Keratinocyte (primary cell): ENCODE measurements around the gene THTPA. TPM values are rescaled to one million over a fixed set of nuclear protein-coding genes. Genes with fewer than 3 reads are reported as not detected.

Source experiments
- DNase-seq: peaks from one replicate; pipeline ENCODE4 v3.0.0-alpha.2; 2011; ENCODE audit warnings: low read depth, missing footprints, low spot score
- FAIRE-seq: peaks from 2 replicates; lab custom pipeline; 2011; peaks lifted over from hg19 to GRCh38; lab: Jason Lieb, UNC
- H2AFZ ChIP-seq: 2 replicates; pipeline ENCODE4 v1.6.0; 2012; ENCODE audit warnings: low read length, control low read depth, inconsistent platforms; ENCODE audit not compliant: control insufficient read depth
- H3K27ac ChIP-seq: 2 replicates; pipeline ENCODE4 v1.5.1; 2011; ENCODE audit warnings: low read length; ENCODE audit not compliant: control insufficient read depth, insufficient read depth
- H3K27me3 ChIP-seq: 3 replicates; pipeline ENCODE4 v1.6.0; 2011; ENCODE audit warnings: low read length; ENCODE audit not compliant: control insufficient read depth, insufficient read depth; ENCODE audit errors: extremely low read depth
- H3K36me3 ChIP-seq, 2 experiments: 2 replicates in 1 of 2; 3 replicates in 1 of 2; pipeline ENCODE4 v1.5.1; 2011; ENCODE audit warnings: low read length in 2 of 2, mild to moderate bottlenecking in 1 of 2; ENCODE audit not compliant: control insufficient read depth in 2 of 2, insufficient read depth in 2 of 2; ENCODE audit errors: extremely low read depth in 1 of 2
- H3K4me1 ChIP-seq: 3 replicates; pipeline ENCODE4 v1.5.1; 2011; ENCODE audit warnings: low read length; ENCODE audit not compliant: control insufficient read depth, insufficient read depth; ENCODE audit errors: extremely low read depth
- H3K4me2 ChIP-seq: 3 replicates; pipeline ENCODE4 v1.6.0; 2011; ENCODE audit warnings: low read depth, low read length; ENCODE audit not compliant: control insufficient read depth, insufficient read depth; ENCODE audit errors: extremely low read depth
- H3K4me3 ChIP-seq, 3 experiments: fragments of 200-600 bp in 1 of 3; sonication (generic) in 1 of 3; 2 replicates in 2 of 3; 3 replicates in 1 of 3; pipeline ENCODE4 v1.5.1; 2011 to 2016; ENCODE audit warnings: low read length in 3 of 3, mild to moderate bottlenecking in 3 of 3, control low read depth in 2 of 3, inconsistent platforms in 1 of 3, low read depth in 1 of 3, mixed read lengths in 1 of 3, mixed run types in 1 of 3, moderate library complexity in 1 of 3; ENCODE audit not compliant: control insufficient read depth in 2 of 3, insufficient read depth in 2 of 3; ENCODE audit errors: extremely low read depth in 1 of 3
- H3K79me2 ChIP-seq: 2 replicates; pipeline ENCODE4 v1.6.0; 2012; ENCODE audit warnings: low read length; ENCODE audit not compliant: control insufficient read depth, insufficient read depth
- H3K9ac ChIP-seq: 3 replicates; pipeline ENCODE4 v1.6.0; 2011; ENCODE audit warnings: low read length; ENCODE audit not compliant: control insufficient read depth, insufficient read depth; ENCODE audit errors: extremely low read depth
- H3K9me1 ChIP-seq: 3 replicates; pipeline ENCODE4 v1.6.0; 2011; ENCODE audit warnings: low read length; ENCODE audit not compliant: control insufficient read depth, insufficient read depth; ENCODE audit errors: extremely low read depth
- H3K9me3 ChIP-seq: 2 replicates; pipeline ENCODE4 v1.5.1; 2012; ENCODE audit warnings: low read depth, low read length; ENCODE audit not compliant: control insufficient read depth
- H4K20me1 ChIP-seq: 3 replicates; pipeline ENCODE4 v1.6.0; 2011; ENCODE audit warnings: low read length; ENCODE audit not compliant: control insufficient read depth, insufficient read depth; ENCODE audit errors: extremely low read depth
- CTCF ChIP-seq, 3 experiments: IDR thresholded peaks in 1 of 3; conservative IDR thresholded peaks in 1 of 3; optimal IDR thresholded peaks in 1 of 3; 2 replicates in 2 of 3; 3 replicates in 1 of 3; pipeline versions ENCODE3 to v1.5.1; 2011; ENCODE audit warnings: low read length in 3 of 3, mild to moderate bottlenecking in 3 of 3, moderate library complexity in 2 of 3, control low read depth in 1 of 3, inconsistent platforms in 1 of 3; ENCODE audit not compliant: insufficient read depth in 2 of 3; ENCODE audit errors: extremely low read depth in 1 of 3
- EZH2 ChIP-seq: IDR thresholded peaks from one replicate; pipeline ENCODE4 v1.6.1; 2012; ENCODE audit warnings: inconsistent platforms, mild to moderate bottlenecking, low read length, moderate library complexity
- dilution Hi-C: fragments of 300-500 bp; cut with MboI; formaldehyde crosslinking; loops from one replicate; pipeline ENCODE4 v1.7.0; 2020; ENCODE audit warnings: low sequenced_read_pairs; ENCODE audit not compliant: extremely low pct_ligation_motif_present
- polyA plus RNA-seq, 5 experiments: library from polyadenylated mRNA; depleted of rRNA in 3 of 5; stranded (reverse) in 3 of 5; stranded (forward) in 1 of 5; unstranded in 1 of 5; fragments of >200 nt; gene quantifications; 1 replicate in 1 of 5; 2 replicates in 3 of 5; 3 replicates in 1 of 5; pipeline versions ENCODE4 v1.2.1 to v1.2.3, GENCODE V29; 2011 to 2012; ENCODE audit warnings: missing spikeins in 2 of 5, low read depth in 1 of 5, low replicate concordance in 1 of 5

The THTPA gene
- polyA plus RNA-seq, 1 donor (not counting 4 experiments of a cell fraction or from before 2014, with no cell fraction given): 3.2 TPM

GRCh38 chr14:23514644-23514957, 41.5 kb upstream of the THTPA start:
- no peaks in the 10 kb centered on the region for H3K4me1 ChIP-seq
- H3K4me3 ChIP-seq: no peak overlapping the region
- H3K27ac ChIP-seq: no peak overlapping the region
- H3K9ac ChIP-seq: no peak overlapping the region
- FAIRE-seq (no peak), DNase-seq (no peak)
- H3K79me2 ChIP-seq: no peaks in the 10 kb centered on the region
- H3K4me2 ChIP-seq: no peak overlapping the region
- TF ChIP-seq CTCF (optimal IDR thresholded peaks at IDR 0.05 in 1 of 3, IDR thresholded peaks at IDR 0.05 in 1 of 3, conservative IDR thresholded peaks at IDR 0.05 in 1 of 3; ENCODE audit: extremely low read depth in 1 of 3, insufficient read depth in 2 of 3, low read length in 3 of 3) (no peak), EZH2 (no peak)
- no peaks in the 10 kb centered on the region for H3K9me3 ChIP-seq
- no peaks in the 10 kb centered on the region for H3K9me1 ChIP-seq
- dilution Hi-C loops: no loop called here
- peaks cover 6% of the 10 kb centered on the region for H3K27me3 ChIP-seq
- H2AFZ ChIP-seq: no peak overlapping the region
- H4K20me1 ChIP-seq: no peaks in the 10 kb centered on the region
- H3K36me3 ChIP-seq: no peaks in the 10 kb centered on the region

GRCh38 chr14:23517650-23518326, 38.3 kb upstream of the THTPA start:
- Histone ChIP-seq H2AFZ (no peak overlapping the region), H3K4me3 (no peak overlapping the region), H3K79me2 (no peaks in the 10 kb centered on the region), H3K36me3 (no peaks in the 10 kb centered on the region), H3K9me1 (no peaks in the 10 kb centered on the region), H3K9ac (no peak overlapping the region), H3K4me1 (no peaks in the 10 kb centered on the region), H4K20me1 (no peaks in the 10 kb centered on the region), H3K27ac (no peak overlapping the region), H3K27me3 (peaks cover 6% of the 10 kb centered on the region), H3K9me3 (no peaks in the 10 kb centered on the region), H3K4me2 (no peak overlapping the region)
- DNase-seq (no peak), FAIRE-seq (no peak)
- dilution Hi-C loops: no loop called here
- TF ChIP-seq EZH2 (no peak), CTCF (optimal IDR thresholded peaks at IDR 0.05 in 1 of 3, IDR thresholded peaks at IDR 0.05 in 1 of 3, conservative IDR thresholded peaks at IDR 0.05 in 1 of 3; ENCODE audit: extremely low read depth in 1 of 3, insufficient read depth in 2 of 3, low read length in 3 of 3) (no peak)
